LNCAP (cell line): Measurements from ENCODE around the gene CCDC88A.

Experiments
- TF ChIP-seq, protein P1 (sequence below): fragments of 450-650 bp; IDR thresholded peaks from 2 replicates; pipeline ENCODE4 v1.5.1; 2017; ENCODE audit warnings: mild to moderate bottlenecking

CCDC88A gene

DNA sequence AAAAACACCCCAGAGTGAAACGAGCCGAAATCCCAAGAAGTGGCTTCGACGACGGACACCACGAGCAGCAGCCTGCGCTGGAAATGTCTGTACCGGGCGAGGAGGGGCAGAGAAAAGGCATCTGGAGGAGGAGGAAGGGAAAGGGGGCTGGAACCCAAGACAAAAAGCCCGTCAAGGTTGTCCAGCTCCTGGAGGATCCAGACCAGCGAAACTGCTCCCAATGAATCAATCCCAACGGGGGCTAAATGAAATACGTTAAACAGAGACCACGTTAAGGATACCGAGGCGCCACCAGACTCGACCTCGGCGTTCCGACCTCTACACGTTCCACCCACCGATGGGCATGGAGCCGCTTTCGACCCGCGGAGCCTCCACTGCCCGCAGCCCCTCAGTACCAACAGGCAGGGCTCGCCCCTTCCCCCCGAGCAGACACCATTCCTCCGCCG is 400 bp downstream of the CCDC88A start:
- TF ChIP-seq, protein P1, sequence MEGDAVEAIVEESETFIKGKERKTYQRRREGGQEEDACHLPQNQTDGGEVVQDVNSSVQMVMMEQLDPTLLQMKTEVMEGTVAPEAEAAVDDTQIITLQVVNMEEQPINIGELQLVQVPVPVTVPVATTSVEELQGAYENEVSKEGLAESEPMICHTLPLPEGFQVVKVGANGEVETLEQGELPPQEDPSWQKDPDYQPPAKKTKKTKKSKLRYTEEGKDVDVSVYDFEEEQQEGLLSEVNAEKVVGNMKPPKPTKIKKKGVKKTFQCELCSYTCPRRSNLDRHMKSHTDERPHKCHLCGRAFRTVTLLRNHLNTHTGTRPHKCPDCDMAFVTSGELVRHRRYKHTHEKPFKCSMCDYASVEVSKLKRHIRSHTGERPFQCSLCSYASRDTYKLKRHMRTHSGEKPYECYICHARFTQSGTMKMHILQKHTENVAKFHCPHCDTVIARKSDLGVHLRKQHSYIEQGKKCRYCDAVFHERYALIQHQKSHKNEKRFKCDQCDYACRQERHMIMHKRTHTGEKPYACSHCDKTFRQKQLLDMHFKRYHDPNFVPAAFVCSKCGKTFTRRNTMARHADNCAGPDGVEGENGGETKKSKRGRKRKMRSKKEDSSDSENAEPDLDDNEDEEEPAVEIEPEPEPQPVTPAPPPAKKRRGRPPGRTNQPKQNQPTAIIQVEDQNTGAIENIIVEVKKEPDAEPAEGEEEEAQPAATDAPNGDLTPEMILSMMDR, result no peak

DNA sequence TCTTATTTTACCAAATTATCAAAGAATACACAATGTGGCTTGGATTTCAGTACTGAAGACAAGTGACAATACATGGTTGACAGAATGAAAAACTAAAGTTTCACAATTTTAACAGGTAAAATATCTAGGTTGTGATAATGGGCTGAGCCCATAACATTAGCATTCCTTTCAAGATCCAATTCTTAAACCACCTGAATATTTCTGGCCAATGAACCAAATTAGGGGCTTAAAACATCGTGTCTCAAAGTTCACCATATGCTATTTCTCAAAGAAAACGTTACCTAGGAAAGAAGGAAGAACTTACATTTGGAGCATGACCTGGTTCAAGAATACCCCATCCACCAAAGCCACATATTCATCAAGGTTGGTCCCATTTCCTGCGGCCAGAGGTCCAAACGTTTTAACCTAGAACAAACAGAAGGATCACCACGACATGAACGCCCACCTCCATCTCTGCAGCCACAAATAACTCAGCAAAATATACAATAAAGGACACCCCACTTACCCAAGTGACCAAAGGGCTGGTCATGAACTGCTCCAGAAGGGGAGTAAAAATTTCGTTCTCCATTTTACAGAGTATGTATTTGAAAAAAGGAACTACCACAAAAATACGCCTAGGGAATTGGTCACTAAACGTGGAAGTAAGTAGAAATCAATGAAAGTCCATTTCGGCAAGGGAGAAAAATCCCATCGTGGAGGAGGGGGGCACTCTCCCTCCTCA is 984 bp downstream of the CCDC88A start:
- TF ChIP-seq, protein P1, result no peak

DNA sequence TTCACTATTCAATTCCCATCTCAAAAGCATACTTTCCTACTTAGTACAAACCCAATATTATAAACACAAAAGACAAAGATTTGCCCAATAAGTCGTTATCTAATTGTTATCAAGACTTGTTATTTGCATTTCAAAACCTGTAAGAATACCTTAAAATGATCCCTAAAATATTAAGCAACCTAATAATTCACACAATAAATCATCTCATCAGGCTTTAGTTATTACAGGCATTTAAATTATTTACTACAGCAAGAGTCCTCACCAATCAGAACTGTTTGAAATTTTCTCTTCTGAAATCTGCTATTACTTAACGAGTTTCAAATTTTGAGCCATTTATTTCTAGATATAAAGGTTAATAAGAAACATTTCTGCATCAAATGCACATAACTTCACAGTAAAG is 1.6 kb downstream of the CCDC88A start:
- TF ChIP-seq, protein P1, result no peak

DNA sequence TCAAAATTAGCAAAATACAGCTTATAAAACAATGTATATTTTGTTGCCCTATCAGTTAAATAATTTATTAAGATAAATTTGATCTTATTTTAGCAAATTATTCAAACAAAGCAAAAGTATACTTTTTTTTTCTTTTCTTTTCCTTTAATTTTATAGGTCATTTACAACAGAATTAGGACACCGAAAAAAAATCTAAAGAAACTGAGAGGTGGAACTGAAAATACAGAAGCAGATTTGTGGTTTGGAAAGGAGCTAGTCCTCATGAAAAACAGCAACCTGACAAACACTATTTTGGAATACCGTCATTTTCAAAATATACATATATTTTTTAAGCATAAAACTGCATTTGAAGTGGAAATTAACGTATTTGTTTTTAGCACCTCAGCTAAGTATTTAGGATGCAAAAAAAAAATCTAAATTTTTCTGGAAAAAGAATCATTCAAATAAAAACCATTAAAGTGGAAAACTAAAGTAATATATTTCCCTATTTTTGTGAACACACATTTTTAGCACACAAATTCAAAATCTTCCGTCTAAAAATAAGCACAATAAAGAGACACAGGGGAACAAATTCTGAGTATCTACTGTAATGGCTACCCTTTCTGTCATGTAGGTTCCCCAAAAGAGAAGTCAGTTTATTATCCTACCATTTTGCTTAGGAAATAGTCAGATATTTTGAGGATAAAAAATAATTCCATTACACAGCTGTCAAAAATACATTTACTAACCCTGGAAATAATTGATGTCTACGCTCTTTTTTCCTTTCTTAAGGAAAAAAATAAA is 2.7 kb downstream of the CCDC88A start:
- TF ChIP-seq, protein P1, result no peak

DNA sequence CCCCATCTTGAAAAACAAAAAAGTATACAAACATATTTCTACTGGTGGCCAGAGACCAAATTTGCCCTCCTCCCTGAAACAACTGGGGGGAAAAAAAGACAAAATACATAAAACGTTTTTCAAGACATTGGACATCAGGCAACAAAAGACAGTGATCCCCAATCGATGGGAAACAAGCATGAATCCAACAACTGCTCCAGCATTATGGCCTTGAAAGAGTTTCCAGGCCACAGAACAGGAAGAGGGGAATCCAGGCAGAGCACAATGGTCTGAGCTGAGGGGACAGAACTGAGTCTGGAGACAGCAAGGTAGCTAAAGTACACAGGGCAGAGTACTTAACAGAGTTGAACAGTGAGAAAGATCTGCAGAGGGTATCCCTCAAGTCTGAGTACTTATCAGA is 4.4 kb downstream of the CCDC88A start:
- TF ChIP-seq, protein P1, result no peak

DNA sequence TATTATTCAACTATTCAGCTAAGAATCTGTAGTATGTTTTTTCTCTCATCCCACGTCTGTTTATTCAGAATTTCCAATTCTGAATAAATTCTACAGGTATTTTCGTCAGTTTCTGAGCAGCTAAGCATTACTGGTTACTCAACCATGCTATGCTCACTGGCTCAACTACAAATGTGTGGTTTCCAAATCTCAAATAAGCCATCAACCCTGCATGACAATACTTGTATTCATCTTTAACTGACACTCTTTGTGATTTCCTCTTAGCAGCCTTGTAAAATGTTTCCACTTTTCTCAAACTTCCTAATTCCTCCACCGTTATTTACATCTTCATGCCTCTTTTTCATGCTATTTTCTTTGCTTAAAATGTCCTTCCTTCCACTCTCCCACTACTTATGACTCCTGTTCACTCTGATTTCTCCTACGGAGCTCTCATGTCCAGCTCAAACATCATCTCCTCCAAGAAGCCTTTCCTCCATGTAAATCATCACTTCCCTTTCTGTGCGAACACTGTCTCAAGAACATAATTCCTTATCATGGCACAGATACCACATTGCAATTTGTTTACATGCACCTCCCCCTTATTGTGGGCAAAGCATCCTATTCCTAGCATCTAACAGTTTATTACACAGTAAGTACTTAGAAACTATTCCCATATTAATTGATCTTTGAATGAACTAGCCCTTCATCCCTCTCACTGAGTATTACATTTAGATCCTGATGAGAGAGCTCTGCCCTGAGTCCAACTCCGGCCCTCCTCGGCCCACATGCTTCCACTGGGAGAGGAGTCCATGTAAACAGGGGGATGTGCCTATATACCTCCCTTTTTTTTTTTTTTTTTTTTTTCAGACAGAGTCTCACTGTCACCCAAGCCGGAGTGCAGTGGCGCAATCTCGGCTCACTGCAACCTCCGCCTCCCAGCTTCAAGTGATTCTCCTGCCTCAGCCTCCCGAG is 10.5 kb downstream of the CCDC88A start:
- TF ChIP-seq, protein P1, result no peak
